ENCODE results near the gene CADM1.

Gene CADM1

GRCh38 chr11:115425816-115426215, 78.4 kb downstream of the CADM1 start:
- Mint-ChIP-seq H3K27me3 (no peaks in the 10 kb centered on the region), H3K27ac (no peak overlapping the region), H3K9me3 (peaks cover 0 to 2% of the 10 kb centered on the region in 2 donors), H3K4me1 (no peaks in the 10 kb centered on the region), H3K4me3 (no peak overlapping the region), H3K36me3 (no peaks in the 10 kb centered on the region)
- ATAC-seq (replicated peaks): no peak
- no peak for DNase-seq

DNA sequence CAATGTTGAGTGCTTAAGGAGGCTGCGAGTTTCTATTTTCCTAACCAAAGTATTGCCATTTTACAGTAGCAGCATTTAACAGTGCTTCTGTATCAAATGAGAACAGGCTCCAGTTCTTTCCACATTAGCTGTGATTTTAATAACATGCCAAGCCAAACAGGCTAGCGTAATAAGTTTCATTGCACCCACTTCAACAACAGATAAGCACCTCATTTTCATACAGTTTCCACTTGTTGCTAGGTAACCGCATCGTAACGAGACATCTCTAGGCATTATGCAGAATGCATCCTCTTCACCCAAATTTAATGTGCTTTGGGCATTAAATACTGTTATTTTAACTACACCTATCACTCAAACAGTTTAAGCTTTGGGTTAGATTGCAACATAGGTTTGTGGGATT, 79.0 kb downstream of the CADM1 start:
- no peak overlapping the region for H3K27ac Mint-ChIP-seq
- DNase-seq (no peak), ATAC-seq (replicated peaks) (no peak)
- no peak overlapping the region for H3K4me3 Mint-ChIP-seq
- H3K9me3 Mint-ChIP-seq: peaks cover 0 to 2% of the 10 kb centered on the region in 2 donors
- no peaks in the 10 kb centered on the region for H3K27me3 Mint-ChIP-seq
- no peaks in the 10 kb centered on the region for H3K4me1 Mint-ChIP-seq
- H3K36me3 Mint-ChIP-seq: no peaks in the 10 kb centered on the region

GRCh38 chr11:115423728-115424459, 80.3 kb downstream of the CADM1 start:
- H3K27ac Mint-ChIP-seq: no peak overlapping the region
- no peaks in the 10 kb centered on the region for H3K36me3 Mint-ChIP-seq
- no peak overlapping the region for H3K4me3 Mint-ChIP-seq
- H3K27me3 Mint-ChIP-seq: no peaks in the 10 kb centered on the region
- DNase-seq (no peak), ATAC-seq (replicated peaks) (no peak)
- peaks cover 0 to 2% of the 10 kb centered on the region in 2 donors for H3K9me3 Mint-ChIP-seq
- H3K4me1 Mint-ChIP-seq: no peaks in the 10 kb centered on the region

- H3K36me3 Mint-ChIP-seq: no peaks in the 10 kb centered on the region
- no peak overlapping the region for H3K4me3 Mint-ChIP-seq
- no peak overlapping the region for H3K27ac Mint-ChIP-seq
- H3K9me3 Mint-ChIP-seq: peaks cover 0 to 2% of the 10 kb centered on the region in 2 donors
- DNase-seq (no peak), ATAC-seq (replicated peaks) (no peak)
- H3K4me1 Mint-ChIP-seq: no peaks in the 10 kb centered on the region
- H3K27me3 Mint-ChIP-seq: no peaks in the 10 kb centered on the region
Measured at GRCh38 chr11:115421992-115422689, 82.1 kb downstream of the CADM1 start.

DNA sequence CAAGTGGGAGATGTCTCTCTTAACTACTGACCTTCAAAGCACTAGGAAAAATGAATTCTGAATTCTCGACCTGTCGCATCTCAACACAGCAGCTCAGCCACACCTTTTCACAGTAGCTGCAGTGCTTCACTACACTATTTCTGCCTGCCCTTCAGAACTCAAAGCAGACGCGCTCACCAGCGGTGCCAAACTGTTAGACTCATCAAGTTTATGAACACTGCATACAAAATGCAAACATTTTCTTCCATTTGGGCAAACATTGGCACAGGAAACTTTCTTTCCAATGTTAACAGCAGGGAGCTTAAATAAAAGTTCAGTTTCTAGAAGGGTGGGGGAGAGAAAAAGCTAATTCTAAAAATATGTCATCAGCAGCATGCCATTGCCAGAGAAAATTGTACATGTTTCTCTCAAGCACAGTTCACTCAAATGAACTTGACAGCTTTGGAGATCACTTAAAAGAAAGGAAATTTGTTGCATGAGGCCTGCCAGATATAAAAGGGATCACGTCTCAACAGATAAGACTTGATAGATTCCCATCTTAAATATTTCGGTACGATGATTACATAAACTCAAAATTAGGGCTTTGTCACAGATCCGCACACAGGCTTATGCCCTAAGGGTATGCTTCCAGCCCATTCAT, 82.7 kb downstream of the CADM1 start:
- Mint-ChIP-seq H3K4me3 (no peak overlapping the region), H3K36me3 (no peaks in the 10 kb centered on the region)
- no peak for DNase-seq

GRCh38 chr11:115420505-115420904, 83.7 kb downstream of the CADM1 start:
- peaks cover 0 to 2% of the 10 kb centered on the region in 2 donors for H3K9me3 Mint-ChIP-seq
- no peaks in the 10 kb centered on the region for H3K27me3 Mint-ChIP-seq
- H3K36me3 Mint-ChIP-seq: no peaks in the 10 kb centered on the region
- no peak overlapping the region for H3K27ac Mint-ChIP-seq
- no peaks in the 10 kb centered on the region for H3K4me1 Mint-ChIP-seq
- no peak overlapping the region for H3K4me3 Mint-ChIP-seq
- ATAC-seq (replicated peaks): no peak
- DNase-seq: no peak

More for the DNA sequence above, 82.7 kb downstream of the CADM1 start:
- Mint-ChIP-seq H3K27ac (no peak overlapping the region), H3K4me1 (no peaks in the 10 kb centered on the region), H3K27me3 (no peaks in the 10 kb centered on the region), H3K9me3 (peaks cover 0 to 2% of the 10 kb centered on the region in 2 donors)
- no peak for ATAC-seq (replicated peaks)

DNA sequence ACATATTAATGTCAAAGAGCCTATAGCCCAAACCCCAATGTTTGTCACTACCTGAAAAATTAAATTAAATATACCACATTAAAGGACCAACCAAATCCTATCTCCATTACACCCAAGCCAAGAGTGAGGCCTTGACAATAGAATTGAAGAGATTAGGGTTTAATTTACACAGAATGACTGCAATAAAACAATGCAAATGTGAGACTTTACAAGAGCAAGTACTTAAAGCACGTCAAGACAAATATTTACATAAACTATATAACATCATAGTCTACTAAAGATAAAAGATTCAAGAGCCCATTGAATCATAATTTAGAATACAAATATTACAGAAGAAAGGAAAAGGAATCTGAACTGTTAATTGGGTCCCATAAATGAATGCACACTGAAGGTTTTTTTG, 85.6 kb downstream of the CADM1 start:
- H3K36me3 Mint-ChIP-seq: no peaks in the 10 kb centered on the region
- H3K4me3 Mint-ChIP-seq: no peak overlapping the region

GRCh38 chr11:115418081-115418480, 86.1 kb downstream of the CADM1 start:
- Mint-ChIP-seq H3K9me3 (peaks cover 0 to 2% of the 10 kb centered on the region in 2 donors), H3K36me3 (no peaks in the 10 kb centered on the region), H3K27me3 (no peaks in the 10 kb centered on the region), H3K4me1 (no peaks in the 10 kb centered on the region), H3K4me3 (no peak overlapping the region), H3K27ac (no peak overlapping the region)
- ATAC-seq (replicated peaks): no peak
- DNase-seq: no peak

More for the DNA sequence above, 85.6 kb downstream of the CADM1 start:
- Mint-ChIP-seq H3K27me3 (no peaks in the 10 kb centered on the region), H3K9me3 (peaks cover 0 to 2% of the 10 kb centered on the region in 2 donors), H3K4me1 (no peaks in the 10 kb centered on the region), H3K27ac (no peak overlapping the region)
- DNase-seq: no peak
- no peak for ATAC-seq (replicated peaks)

GRCh38 chr11:115411120-115411519, 93.1 kb downstream of the CADM1 start:
- Mint-ChIP-seq H3K27me3 (no peaks in the 10 kb centered on the region), H3K27ac (no peak overlapping the region), H3K4me1 (no peaks in the 10 kb centered on the region), H3K36me3 (no peaks in the 10 kb centered on the region), H3K4me3 (no peak overlapping the region), H3K9me3 (no peaks in the 10 kb centered on the region)
- no peak for DNase-seq
- no peak for ATAC-seq (replicated peaks)

DNA sequence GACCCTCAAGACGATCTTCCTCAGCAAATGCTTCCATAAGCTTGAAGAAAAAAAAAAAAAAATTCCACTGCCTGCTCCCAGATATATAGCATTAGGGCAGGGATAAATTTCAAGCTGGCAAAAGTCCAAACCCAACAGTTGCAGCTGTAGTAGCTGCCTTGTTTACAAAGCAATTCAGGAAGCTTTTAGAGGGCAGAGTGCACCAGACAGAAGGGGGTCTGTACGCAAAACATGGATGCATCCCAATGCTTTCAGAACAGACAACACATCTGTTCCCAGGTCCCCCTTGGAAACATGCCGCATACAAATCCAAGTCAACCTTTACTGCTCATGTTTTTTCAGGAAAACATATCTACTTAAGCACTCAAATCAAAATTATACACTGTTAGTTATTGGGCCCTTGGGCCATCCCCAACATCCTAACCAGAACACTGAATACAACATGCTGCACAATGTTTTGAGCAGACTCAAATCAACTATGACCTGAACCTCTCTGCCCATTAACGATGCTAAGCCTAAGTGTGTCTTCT, 94.5 kb downstream of the CADM1 start:
- H3K4me3 Mint-ChIP-seq: no peak overlapping the region
- H3K9me3 Mint-ChIP-seq: no peaks in the 10 kb centered on the region
- DNase-seq: no peak
- H3K27ac Mint-ChIP-seq: no peak overlapping the region
- H3K36me3 Mint-ChIP-seq: no peaks in the 10 kb centered on the region
- no peaks in the 10 kb centered on the region for H3K4me1 Mint-ChIP-seq
- H3K27me3 Mint-ChIP-seq: no peaks in the 10 kb centered on the region
- ATAC-seq (replicated peaks): no peak

DNA sequence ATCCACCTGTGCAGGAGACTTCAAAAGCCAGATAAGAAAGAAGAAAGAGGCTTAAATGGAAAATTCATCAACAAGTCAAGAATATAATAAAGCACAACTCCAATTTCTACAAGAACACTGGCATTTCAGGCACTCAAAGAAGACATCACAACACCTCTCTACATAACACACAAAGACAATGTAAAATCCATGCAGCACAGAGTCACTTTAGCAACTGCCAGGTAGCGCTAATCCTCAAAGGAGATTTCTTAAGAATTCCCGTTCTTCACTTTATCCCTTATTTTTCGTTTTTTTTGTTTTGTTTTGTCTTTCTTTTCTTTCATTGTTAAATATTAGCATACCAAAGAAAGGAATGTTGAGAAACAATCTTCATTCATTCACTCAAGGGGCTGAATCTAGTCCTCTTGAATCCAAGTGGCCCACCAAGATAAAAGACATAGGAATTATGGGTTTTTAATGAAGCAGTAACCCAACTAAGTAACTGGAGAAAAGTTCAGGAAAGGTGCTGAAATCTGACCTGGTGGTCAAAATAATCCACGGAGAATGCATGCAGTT, 95.0 kb downstream of the CADM1 start:
- DNase-seq (no peak), ATAC-seq (replicated peaks) (no peak)
- Mint-ChIP-seq H3K4me3 (no peak overlapping the region), H3K4me1 (no peaks in the 10 kb centered on the region), H3K36me3 (no peaks in the 10 kb centered on the region), H3K9me3 (no peaks in the 10 kb centered on the region), H3K27ac (no peak overlapping the region), H3K27me3 (no peaks in the 10 kb centered on the region)

GRCh38 chr11:115408036-115408921, 95.9 kb downstream of the CADM1 start:
- ATAC-seq (replicated peaks) (no peak), DNase-seq (no peak)
- Mint-ChIP-seq H3K4me3 (no peak overlapping the region), H3K27me3 (peaks cover 0 to under 1% of the 10 kb centered on the region in 2 donors), H3K27ac (no peak overlapping the region), H3K4me1 (no peaks in the 10 kb centered on the region), H3K9me3 (no peaks in the 10 kb centered on the region), H3K36me3 (no peaks in the 10 kb centered on the region)

- Mint-ChIP-seq H3K9me3 (no peaks in the 10 kb centered on the region), H3K36me3 (no peaks in the 10 kb centered on the region), H3K4me3 (no peak overlapping the region), H3K4me1 (no peaks in the 10 kb centered on the region), H3K27ac (no peak overlapping the region), H3K27me3 (peaks cover 0 to 8% of the 10 kb centered on the region in 2 donors)
- ATAC-seq (replicated peaks) (no peak), DNase-seq (no peak)
Measured at GRCh38 chr11:115407496-115407895, 96.7 kb downstream of the CADM1 start.

DNA sequence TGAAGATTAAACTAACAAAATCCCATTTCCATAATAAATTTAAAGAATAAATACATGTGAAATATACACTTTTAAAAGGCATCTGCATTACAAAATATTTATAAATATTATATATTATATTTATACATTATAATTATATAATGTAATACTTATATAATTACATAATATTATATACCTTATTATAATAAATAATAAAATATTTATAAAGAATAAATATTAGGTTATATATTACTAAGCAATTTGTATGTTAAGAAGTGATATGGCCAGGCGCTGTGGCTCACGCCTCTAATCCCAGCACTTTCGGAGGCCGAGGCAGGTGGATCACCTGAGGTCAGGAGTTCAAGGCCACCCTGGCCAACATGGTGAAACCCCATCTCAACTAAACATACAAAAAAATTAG, 97.8 kb downstream of the CADM1 start:
- H3K9me3 Mint-ChIP-seq: no peaks in the 10 kb centered on the region
- H3K36me3 Mint-ChIP-seq: no peaks in the 10 kb centered on the region
- no peak overlapping the region for H3K27ac Mint-ChIP-seq
- no peaks in the 10 kb centered on the region for H3K4me1 Mint-ChIP-seq
- ATAC-seq (replicated peaks) (no peak), DNase-seq (no peak)
- H3K27me3 Mint-ChIP-seq: peaks cover 2 to 11% of the 10 kb centered on the region in 2 donors
- no peak overlapping the region for H3K4me3 Mint-ChIP-seq

All from stimulated activated naive B cell treated with anti-CD40 and anti-IgM and Interleukin-4, amounts not matched to agents 10 μg/mL and 1 μg/mL and 100 μg/mL, for 72 hours (primary cell).